ENCODE measurements around the gene GLYAT. TPM values are rescaled to one million over a fixed set of nuclear protein-coding genes. Genes with fewer than 3 reads are reported as not detected.
"Not testable (repeated sequence)": the region's sequence is repeated elsewhere in the genome, so short reads cannot be mapped to it uniquely, and the experiment has no call there.

The GLYAT gene
- total RNA-seq, 1 donor from 2014 or later = not detected

- no peaks in the 10 kb centered on the region for H3K27me3 ChIP-seq
- H3K36me3 ChIP-seq = no peaks in the 10 kb centered on the region
- no peak for TF ChIP-seq CTCF (IDR thresholded peaks at IDR 0.05)
- DNase-seq (ENCODE audit: low spot score in 2 of 2) = no peak
- H3K4me3 ChIP-seq = no peak overlapping the region
- H3K4me1 ChIP-seq = no peaks in the 10 kb centered on the region
- intact Hi-C loops (cut with DNase I) = no loop called here
- H3K27ac ChIP-seq = no peak overlapping the region
- no peaks in the 10 kb centered on the region for H3K9me3 ChIP-seq
These were observed 19.9 kb downstream of the GLYAT start for GRCh38 chr11:58711832-58712231.

- Histone ChIP-seq H3K27me3 (no peaks in the 10 kb centered on the region), H3K36me3 (no peaks in the 10 kb centered on the region), H3K9me3 (no peaks in the 10 kb centered on the region), H3K4me1 (no peaks in the 10 kb centered on the region), H3K4me3 (no peak overlapping the region), H3K27ac (no peak overlapping the region)
- intact Hi-C loops (cut with DNase I) = no loop called here
- no peak for DNase-seq (ENCODE audit: low spot score in 2 of 2)
- no peak for TF ChIP-seq CTCF (IDR thresholded peaks at IDR 0.05)
These were observed 24.0 kb downstream of the GLYAT start for GRCh38 chr11:58707767-58708166.

GRCh38 chr11:58696825-58697224 is 34.9 kb downstream of the GLYAT start:
- intact Hi-C loops (cut with DNase I); H3K9me3 ChIP-seq; H3K4me1 ChIP-seq; H3K27me3 ChIP-seq; H3K36me3 ChIP-seq; DNase-seq (ENCODE audit: low spot score in 2 of 2); H3K27ac ChIP-seq; H3K4me3 ChIP-seq: not testable (repeated sequence)

- Histone ChIP-seq H3K4me1 (no peaks in the 10 kb centered on the region), H3K9me3 (no peaks in the 10 kb centered on the region), H3K27ac (no peak overlapping the region), H3K36me3 (no peaks in the 10 kb centered on the region), H3K27me3 (no peaks in the 10 kb centered on the region), H3K4me3 (no peak overlapping the region)
- no peak for DNase-seq (ENCODE audit: low spot score in 2 of 2)
- no peak for TF ChIP-seq CTCF (IDR thresholded peaks at IDR 0.05)
- intact Hi-C loops (cut with DNase I) = no loop called here
These were observed 38.7 kb downstream of the GLYAT start for GRCh38 chr11:58693026-58693425.

DNA sequence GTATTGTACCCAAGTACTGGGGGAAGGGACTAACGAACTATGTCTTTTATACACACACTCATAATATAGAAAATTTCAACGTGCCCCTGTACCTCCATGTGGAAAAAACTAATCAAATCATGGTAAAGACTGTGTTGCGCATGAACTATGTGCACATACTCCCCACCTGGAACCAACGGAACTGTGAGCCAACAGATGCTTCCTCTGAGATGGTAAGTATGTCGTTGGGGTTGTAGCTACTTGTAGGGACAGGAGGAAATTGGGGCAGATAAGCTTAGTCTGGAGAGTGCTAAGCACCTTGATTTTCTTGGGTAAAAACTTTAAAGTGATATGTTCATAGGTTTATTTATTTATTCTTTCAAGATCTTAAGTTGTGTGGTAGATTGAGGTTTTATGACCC is 40.1 kb downstream of the GLYAT start:
- no peak for TF ChIP-seq CTCF (IDR thresholded peaks at IDR 0.05)
- intact Hi-C loops (cut with DNase I) = no loop called here

DNA sequence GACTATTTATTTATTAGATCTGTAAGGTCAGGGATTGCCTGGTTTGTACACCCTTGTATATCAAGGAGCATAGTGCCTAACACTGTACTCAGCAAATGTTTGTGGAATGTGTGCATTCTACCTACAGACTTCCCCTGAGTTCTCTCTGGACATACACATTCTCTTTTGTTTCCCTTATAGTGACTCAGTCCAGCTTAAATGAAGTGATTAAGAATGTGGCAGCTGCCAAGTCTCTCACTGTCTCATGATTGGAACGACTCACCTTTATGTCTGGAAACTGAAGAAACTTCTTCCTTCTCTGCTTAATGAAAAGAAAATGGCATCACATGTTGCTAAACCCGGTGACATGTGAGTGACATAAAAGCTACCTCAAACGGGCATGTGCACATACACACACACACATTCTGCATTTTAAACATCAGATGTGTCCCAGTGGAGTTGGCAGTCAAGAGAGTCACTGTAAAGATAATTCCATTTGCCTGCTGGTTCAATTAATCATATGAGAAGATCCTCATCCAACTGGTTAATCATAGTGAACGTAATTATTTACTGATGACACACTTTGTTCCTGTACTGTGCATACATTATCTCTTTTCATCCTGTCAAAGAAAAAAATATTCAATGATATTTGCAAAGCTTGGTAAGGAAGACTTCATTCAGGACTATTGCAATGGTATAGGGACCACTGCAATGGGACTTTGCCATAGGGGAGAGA is 42.8 kb downstream of the GLYAT start:
- no peak for TF ChIP-seq CTCF (IDR thresholded peaks at IDR 0.05)
- intact Hi-C loops (cut with DNase I) = no loop called here
- no peaks in the 10 kb centered on the region for H3K9me3 ChIP-seq

More for the DNA sequence above, 40.1 kb downstream of the GLYAT start:
- Histone ChIP-seq H3K4me1 (no peaks in the 10 kb centered on the region), H3K4me3 (no peak overlapping the region), H3K36me3 (no peaks in the 10 kb centered on the region), H3K27ac (no peak overlapping the region), H3K27me3 (no peaks in the 10 kb centered on the region), H3K9me3 (no peaks in the 10 kb centered on the region)
- DNase-seq (ENCODE audit: low spot score in 2 of 2) = no peak

More for the DNA sequence above, 42.8 kb downstream of the GLYAT start:
- Histone ChIP-seq H3K27ac (no peak overlapping the region), H3K4me3 (no peak overlapping the region), H3K36me3 (no peaks in the 10 kb centered on the region), H3K4me1 (no peaks in the 10 kb centered on the region), H3K27me3 (no peaks in the 10 kb centered on the region)
- no peak for DNase-seq (ENCODE audit: low spot score in 2 of 2)
